ENCODE data around the gene ADGRG2. TPM values are rescaled to one million over a fixed set of nuclear protein-coding genes. Genes with fewer than 3 reads are reported as not detected.
A peak's percentile ranks its signal among the peaks of the same experiment; 100 is the strongest.
"Not testable (repeated sequence)": the region's sequence is repeated elsewhere in the genome, so short reads cannot be mapped to it uniquely, and the experiment has no call there.

The ADGRG2 gene
- total and polyA plus RNA-seq, 7 donors: 0.06 to 0.48 (median 0.21) TPM; not detected in 1

DNA sequence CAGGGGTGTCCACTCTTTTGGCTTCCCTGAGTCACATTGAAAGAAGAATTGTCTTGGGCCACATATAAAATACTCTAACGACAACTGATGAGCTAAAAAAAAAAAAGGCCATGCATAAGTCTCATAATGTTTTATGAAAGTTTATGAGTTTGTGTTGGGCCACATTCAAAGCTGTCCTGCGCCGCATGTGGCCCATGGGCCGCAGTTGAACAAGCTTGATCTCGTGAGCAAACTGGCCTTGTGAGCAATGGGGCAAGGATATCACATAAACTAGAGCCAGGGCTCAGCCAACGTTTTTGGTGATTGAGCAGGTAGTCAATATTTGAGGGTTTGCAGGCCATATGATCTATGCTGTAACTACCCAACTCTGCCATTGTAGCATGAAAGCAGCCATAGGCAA is 93.7 kb downstream of the ADGRG2 start:
- 82 to 89% (median 84%) methylated on average over 6 of the region's 6 CpGs for WGBS, 3 donors
- ATAC-seq (no peak), DNase-seq (no peak)
- H3K27ac ChIP-seq: no peak overlapping the region
- TF ChIP-seq, protein P1, sequence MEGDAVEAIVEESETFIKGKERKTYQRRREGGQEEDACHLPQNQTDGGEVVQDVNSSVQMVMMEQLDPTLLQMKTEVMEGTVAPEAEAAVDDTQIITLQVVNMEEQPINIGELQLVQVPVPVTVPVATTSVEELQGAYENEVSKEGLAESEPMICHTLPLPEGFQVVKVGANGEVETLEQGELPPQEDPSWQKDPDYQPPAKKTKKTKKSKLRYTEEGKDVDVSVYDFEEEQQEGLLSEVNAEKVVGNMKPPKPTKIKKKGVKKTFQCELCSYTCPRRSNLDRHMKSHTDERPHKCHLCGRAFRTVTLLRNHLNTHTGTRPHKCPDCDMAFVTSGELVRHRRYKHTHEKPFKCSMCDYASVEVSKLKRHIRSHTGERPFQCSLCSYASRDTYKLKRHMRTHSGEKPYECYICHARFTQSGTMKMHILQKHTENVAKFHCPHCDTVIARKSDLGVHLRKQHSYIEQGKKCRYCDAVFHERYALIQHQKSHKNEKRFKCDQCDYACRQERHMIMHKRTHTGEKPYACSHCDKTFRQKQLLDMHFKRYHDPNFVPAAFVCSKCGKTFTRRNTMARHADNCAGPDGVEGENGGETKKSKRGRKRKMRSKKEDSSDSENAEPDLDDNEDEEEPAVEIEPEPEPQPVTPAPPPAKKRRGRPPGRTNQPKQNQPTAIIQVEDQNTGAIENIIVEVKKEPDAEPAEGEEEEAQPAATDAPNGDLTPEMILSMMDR (IDR thresholded peaks at IDR 0.05): no peak
- no peaks in the 10 kb centered on the region for H3K36me3 ChIP-seq (ENCODE audit: insufficient read depth in 1 of 2, low read depth in 1 of 2)
- no peaks in the 10 kb centered on the region for H3K9me3 ChIP-seq
- peaks cover 0 to 3% (median 0%) of the 10 kb centered on the region in 3 donors for H3K27me3 ChIP-seq (ENCODE audit: insufficient read depth in 3 of 3, low read length in 2 of 3)
- no peak overlapping the region for H3K4me3 ChIP-seq
- intact Hi-C loops (cut with DNase I): no loop called here
- H3K4me1 ChIP-seq: no peaks in the 10 kb centered on the region

DNA sequence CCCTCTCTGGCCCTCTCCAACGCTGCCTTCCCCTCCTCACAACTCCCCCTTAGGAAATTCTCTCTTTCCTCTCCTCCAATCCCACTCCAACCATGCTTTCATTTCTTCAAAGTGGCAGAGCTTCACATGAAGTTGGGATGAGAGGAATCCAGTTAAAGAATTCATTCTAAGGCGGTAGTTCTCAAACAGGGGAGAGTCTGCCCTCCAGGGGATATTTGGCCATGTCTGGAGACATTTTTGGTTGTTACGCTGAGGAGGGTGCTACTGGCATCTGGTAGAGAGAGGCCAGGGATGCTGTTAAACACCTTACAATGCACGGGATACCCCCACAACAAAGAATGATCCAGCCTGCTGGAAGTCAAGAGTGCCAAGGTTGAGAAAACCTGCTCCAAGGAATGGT is 97.9 kb downstream of the ADGRG2 start:
- intact Hi-C loops (cut with DNase I): no loop called here
- no peak for ATAC-seq
- 73 to 92% (median 88%) methylated on average over 4 of the region's 4 CpGs for WGBS, 3 donors
- Histone ChIP-seq H3K4me1 (no peaks in the 10 kb centered on the region), H3K9me3 (no peaks in the 10 kb centered on the region), H3K36me3 (ENCODE audit: insufficient read depth in 1 of 2, low read depth in 1 of 2) (no peaks in the 10 kb centered on the region), H3K27me3 (ENCODE audit: insufficient read depth in 3 of 3, low read length in 2 of 3) (peaks cover 0 to 3% (median 0%) of the 10 kb centered on the region in 3 donors), H3K27ac (no peak overlapping the region), H3K4me3 (no peak overlapping the region)
- TF ChIP-seq, protein P1 (IDR thresholded peaks at IDR 0.05): no peak
- DNase-seq: no peak

DNA sequence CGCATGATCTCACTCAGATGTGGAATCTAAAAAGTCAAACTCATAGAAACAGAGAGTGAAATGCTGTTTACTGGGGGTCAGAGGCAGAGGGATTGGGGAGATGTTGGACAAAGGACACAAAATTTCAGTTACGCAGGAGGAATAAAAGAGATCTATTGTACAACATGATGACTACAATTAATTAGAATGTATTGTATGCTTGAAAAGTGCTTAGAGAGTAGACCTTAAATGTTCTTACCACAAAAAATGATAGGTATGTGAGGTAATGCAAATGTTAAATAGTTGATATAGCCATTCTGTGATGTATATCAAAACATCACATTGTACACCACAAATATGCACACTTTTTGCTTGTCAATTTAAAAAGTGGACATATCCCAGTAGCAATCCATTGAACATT is 102.3 kb downstream of the ADGRG2 start:
- intact Hi-C loops (cut with DNase I): no loop called here
- H3K9me3 ChIP-seq: no peaks in the 10 kb centered on the region
- DNase-seq: no peak
- ATAC-seq: no peak
- no peaks in the 10 kb centered on the region for H3K4me1 ChIP-seq
- no peak overlapping the region for H3K4me3 ChIP-seq
- H3K27me3 ChIP-seq (ENCODE audit: insufficient read depth in 3 of 3, low read length in 2 of 3): peaks cover 0 to 3% (median 0%) of the 10 kb centered on the region in 3 donors
- no peak overlapping the region for H3K27ac ChIP-seq
- WGBS, 3 donors: 96 to 97% (median 97%) methylated on average over 2 of the region's 2 CpGs
- H3K36me3 ChIP-seq (ENCODE audit: insufficient read depth in 1 of 2, low read depth in 1 of 2): no peaks in the 10 kb centered on the region
- TF ChIP-seq, protein P1 (IDR thresholded peaks at IDR 0.05): no peak

DNA sequence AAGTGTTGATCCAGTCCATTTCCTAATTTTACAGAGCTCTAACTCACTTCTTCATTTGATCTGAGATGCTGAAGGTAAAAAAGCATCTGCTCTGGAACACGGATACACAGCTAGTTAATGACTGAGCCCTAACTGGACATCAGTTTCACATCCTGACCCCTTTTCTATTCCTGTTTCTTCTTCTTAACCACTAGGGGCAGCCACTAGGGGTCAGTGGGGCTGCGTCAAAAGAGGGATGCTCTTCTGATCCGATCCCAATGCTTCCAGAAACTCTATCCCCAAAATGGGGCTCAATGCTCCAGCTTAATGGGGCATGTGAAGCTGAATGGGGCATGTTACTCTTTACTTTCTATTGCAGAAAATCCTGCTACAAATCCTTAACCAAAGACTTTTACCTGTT is 105.0 kb downstream of the ADGRG2 start:
- no peak overlapping the region for H3K27ac ChIP-seq
- no peaks in the 10 kb centered on the region for H3K36me3 ChIP-seq (ENCODE audit: insufficient read depth in 1 of 2, low read depth in 1 of 2)
- ATAC-seq (no peak), DNase-seq (peak in 1 of 2 donors; percentile 15)
- intact Hi-C loops (cut with DNase I): no loop called here
- TF ChIP-seq, protein P1 (IDR thresholded peaks at IDR 0.05): peak; percentile 30
- WGBS, 3 donors: 28 to 44% (median 44%) methylated on average over 3 of the region's 3 CpGs
- H3K27me3 ChIP-seq (ENCODE audit: insufficient read depth in 3 of 3, low read length in 2 of 3): no peaks in the 10 kb centered on the region
- H3K9me3 ChIP-seq: no peaks in the 10 kb centered on the region
- H3K4me1 ChIP-seq: no peaks in the 10 kb centered on the region
- no peak overlapping the region for H3K4me3 ChIP-seq

DNA sequence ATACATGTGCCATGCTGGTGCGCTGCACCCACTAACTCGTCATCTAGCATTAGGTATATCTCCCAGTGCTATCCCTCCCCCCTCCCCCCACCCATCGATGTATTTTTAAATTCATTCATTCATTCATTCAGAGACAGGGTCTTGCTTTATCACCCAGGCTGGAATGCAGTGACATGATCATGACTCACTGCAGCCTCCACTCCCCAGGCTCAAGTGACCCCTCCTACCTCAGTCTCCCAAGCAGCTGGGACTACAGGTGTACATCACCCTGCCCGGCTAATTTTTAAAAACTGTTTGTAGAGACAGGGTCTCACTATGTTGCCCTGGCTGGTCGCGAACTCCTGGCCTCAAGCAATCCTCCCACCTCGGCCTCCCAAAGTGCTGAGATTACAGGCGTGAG is 105.7 kb downstream of the ADGRG2 start:
- H3K4me1 ChIP-seq; ATAC-seq; H3K4me3 ChIP-seq; H3K9me3 ChIP-seq; H3K27me3 ChIP-seq (ENCODE audit: insufficient read depth in 3 of 3, low read length in 2 of 3); H3K27ac ChIP-seq; intact Hi-C loops (cut with DNase I); DNase-seq; H3K36me3 ChIP-seq (ENCODE audit: insufficient read depth in 1 of 2, low read depth in 1 of 2): not testable (repeated sequence)
- 89 to 96% (median 96%) methylated on average over 7 to 8 of the region's 8 CpGs for WGBS, 3 donors

Data from psoas muscle (tissue), 8 donors.